ENCODE measurements around the gene NTHL1. TPM values are rescaled to one million over a fixed set of nuclear protein-coding genes. Genes with fewer than 3 reads are reported as not detected.

NTHL1 gene
- total and polyA plus RNA-seq, 2 of the 13 experiments (the other 11 are each of a cell fraction or from before 2014, with no cell fraction given), result 47.5 to 64.9 TPM

GRCh38 chr16:1993731-1994131 is 53.9 kb downstream of the NTHL1 start (continued):
- TF ChIP-seq, protein P1, sequence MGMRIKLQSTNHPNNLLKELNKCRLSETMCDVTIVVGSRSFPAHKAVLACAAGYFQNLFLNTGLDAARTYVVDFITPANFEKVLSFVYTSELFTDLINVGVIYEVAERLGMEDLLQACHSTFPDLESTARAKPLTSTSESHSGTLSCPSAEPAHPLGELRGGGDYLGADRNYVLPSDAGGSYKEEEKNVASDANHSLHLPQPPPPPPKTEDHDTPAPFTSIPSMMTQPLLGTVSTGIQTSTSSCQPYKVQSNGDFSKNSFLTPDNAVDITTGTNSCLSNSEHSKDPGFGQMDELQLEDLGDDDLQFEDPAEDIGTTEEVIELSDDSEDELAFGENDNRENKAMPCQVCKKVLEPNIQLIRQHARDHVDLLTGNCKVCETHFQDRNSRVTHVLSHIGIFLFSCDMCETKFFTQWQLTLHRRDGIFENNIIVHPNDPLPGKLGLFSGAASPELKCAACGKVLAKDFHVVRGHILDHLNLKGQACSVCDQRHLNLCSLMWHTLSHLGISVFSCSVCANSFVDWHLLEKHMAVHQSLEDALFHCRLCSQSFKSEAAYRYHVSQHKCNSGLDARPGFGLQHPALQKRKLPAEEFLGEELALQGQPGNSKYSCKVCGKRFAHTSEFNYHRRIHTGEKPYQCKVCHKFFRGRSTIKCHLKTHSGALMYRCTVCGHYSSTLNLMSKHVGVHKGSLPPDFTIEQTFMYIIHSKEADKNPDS (CRISPR knock-in tag; IDR thresholded peaks at IDR 0.05), result no peak
- no peak for TF ChIP-seq ZNF772 (CRISPR knock-in tag; IDR thresholded peaks at IDR 0.05)
- TF ChIP-seq ZNF614 (CRISPR knock-in tag; IDR thresholded peaks at IDR 0.05; ENCODE audit: borderline replicate concordance), result no peak
- TF ChIP-seq KAT8 (CRISPR knock-in tag; IDR thresholded peaks at IDR 0.05), result no peak; the same call in 1 of the 2 replicates
- TF ChIP-seq ZSCAN12 (CRISPR knock-in tag; IDR thresholded peaks at IDR 0.05), result no peak
- no peak for TF ChIP-seq MAZ (IDR thresholded peaks at IDR 0.05; ENCODE audit: borderline replicate concordance, low read depth, low read length)
- no peak for TF ChIP-seq MAZ (CRISPR knock-in tag; IDR thresholded peaks at IDR 0.05; ENCODE audit: low read depth)
- 0 out of 4 replicates have a peak, but pooled peaks of 1 of the 2 experiments have one; percentile 29 for TF ChIP-seq POLR2A (IDR thresholded peaks at IDR 0.05; ENCODE audit: insufficient read depth in 1 of 2, low read depth in 2 of 2, low read length in 2 of 2)
- TF ChIP-seq, protein P2, sequence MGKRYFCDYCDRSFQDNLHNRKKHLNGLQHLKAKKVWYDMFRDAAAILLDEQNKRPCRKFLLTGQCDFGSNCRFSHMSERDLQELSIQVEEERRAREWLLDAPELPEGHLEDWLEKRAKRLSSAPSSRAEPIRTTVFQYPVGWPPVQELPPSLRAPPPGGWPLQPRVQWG (CRISPR knock-in tag; IDR thresholded peaks at IDR 0.05; ENCODE audit: borderline replicate concordance, low read depth), result no peak
- no peak for TF ChIP-seq IRX3 (CRISPR knock-in tag; IDR thresholded peaks at IDR 0.05; ENCODE audit: borderline replicate concordance, low read depth)
- no peak for TF ChIP-seq SRSF1 (optimal IDR thresholded peaks at IDR 0.05; ENCODE audit: low read depth, low read length)
- TF ChIP-seq ZBTB1 (CRISPR knock-in tag; IDR thresholded peaks at IDR 0.05; ENCODE audit: borderline replicate concordance), result no peak
- TF ChIP-seq, protein P3, sequence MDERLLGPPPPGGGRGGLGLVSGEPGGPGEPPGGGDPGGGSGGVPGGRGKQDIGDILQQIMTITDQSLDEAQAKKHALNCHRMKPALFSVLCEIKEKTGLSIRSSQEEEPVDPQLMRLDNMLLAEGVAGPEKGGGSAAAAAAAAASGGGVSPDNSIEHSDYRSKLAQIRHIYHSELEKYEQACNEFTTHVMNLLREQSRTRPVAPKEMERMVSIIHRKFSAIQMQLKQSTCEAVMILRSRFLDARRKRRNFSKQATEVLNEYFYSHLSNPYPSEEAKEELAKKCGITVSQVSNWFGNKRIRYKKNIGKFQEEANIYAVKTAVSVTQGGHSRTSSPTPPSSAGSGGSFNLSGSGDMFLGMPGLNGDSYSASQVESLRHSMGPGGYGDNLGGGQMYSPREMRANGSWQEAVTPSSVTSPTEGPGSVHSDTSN (CRISPR knock-in tag; IDR thresholded peaks at IDR 0.05), result peak; percentile 61
- no peak for TF ChIP-seq ZFYVE20 (CRISPR knock-in tag; IDR thresholded peaks at IDR 0.05; ENCODE audit: borderline replicate concordance, low read depth)
- no peak for TF ChIP-seq CCDC6 (CRISPR knock-in tag; IDR thresholded peaks at IDR 0.05)
- 0 out of 2 replicates have a peak, but pooled peaks have one; percentile 32 for TF ChIP-seq POGK (CRISPR knock-in tag; conservative IDR thresholded peaks at IDR 0.05)
- no peak for TF ChIP-seq ZNF550 (CRISPR knock-in tag; IDR thresholded peaks at IDR 0.05; ENCODE audit: borderline replicate concordance)
- no peak for TF ChIP-seq AGO2 (optimal IDR thresholded peaks at IDR 0.05; ENCODE audit: low read depth, low read length)
- no peak for TF ChIP-seq PCBP1 (IDR thresholded peaks at IDR 0.05; ENCODE audit: borderline replicate concordance, low read depth, low read length)
- no peak for TF ChIP-seq ZNF704 (CRISPR knock-in tag; IDR thresholded peaks at IDR 0.05; ENCODE audit: borderline replicate concordance)
- TF ChIP-seq KMT2B (CRISPR knock-in tag; IDR thresholded peaks at IDR 0.05), result no peak
